SK-N-SH treated with all-trans-retinoic acid at 6 μM for 48 hours (cell line): ENCODE data around the gene CDX1.

Experiments used
- ARNTL ChIP-seq: fragments of 450-650 bp; formaldehyde crosslinking; IDR thresholded peaks from 2 replicates; pipeline ENCODE4 v1.5.0; 2020; ENCODE audit warnings: low read depth, mild to moderate bottlenecking, moderate library complexity, borderline replicate concordance
- BACH2 ChIP-seq: fragments of 250-450 bp; sonication (Bioruptor Pico); IDR thresholded peaks from 2 replicates; pipeline ENCODE4 v1.9.0; 2021; ENCODE audit warnings: mild to moderate bottlenecking, borderline replicate concordance
- CREB5 ChIP-seq: fragments of 250-450 bp; sonication (Bioruptor Pico); IDR thresholded peaks from 2 replicates; pipeline ENCODE4 v1.5.1; 2020; ENCODE audit warnings: low read depth, mild to moderate bottlenecking, moderate library complexity
- OSR1 ChIP-seq: fragments of 250-450 bp; sonication (Bioruptor Pico); IDR thresholded peaks from 2 replicates; pipeline ENCODE4 v1.8.0; 2022; ENCODE audit warnings: moderate library complexity, mild to moderate bottlenecking, inconsistent platforms
- PATZ1 ChIP-seq: fragments of 250-450 bp; sonication (Bioruptor Pico); IDR thresholded peaks from 2 replicates; pipeline ENCODE4 v1.8.0; 2020; ENCODE audit warnings: mild to moderate bottlenecking, moderate library complexity, borderline replicate concordance
- POU6F1 ChIP-seq: fragments of 250-450 bp; sonication (Bioruptor Pico); IDR thresholded peaks from 2 replicates; pipeline ENCODE4 v1.8.0; 2021; ENCODE audit warnings: low read depth, mild to moderate bottlenecking, moderate library complexity, borderline replicate concordance
- ZFP30 ChIP-seq: fragments of 450-650 bp; formaldehyde crosslinking; IDR thresholded peaks from 2 replicates; pipeline ENCODE4 v1.5.0; 2022; ENCODE audit warnings: mild to moderate bottlenecking, moderate library complexity
- ZNF70 ChIP-seq: fragments of 450-650 bp; formaldehyde crosslinking; IDR thresholded peaks from 2 replicates; pipeline ENCODE4 v1.5.0; 2020; ENCODE audit warnings: mild to moderate bottlenecking, moderate library complexity

GRCh38 chr5:150144246-150144801, 22.3 kb upstream of the CDX1 start:
- TF ChIP-seq OSR1 (CRISPR knock-in tag) (no peak), PATZ1 (0 out of 2 replicates have a peak, but pooled peaks have one; percentile 32), CREB5 (CRISPR knock-in tag) (no peak), ARNTL (CRISPR knock-in tag) (no peak), POU6F1 (CRISPR knock-in tag) (no peak), ZFP30 (no peak), ZNF70 (no peak), BACH2 (CRISPR knock-in tag) (no peak)
